ENCODE data around the gene TLE3. TPM values are rescaled to one million over a fixed set of nuclear protein-coding genes. Genes with fewer than 3 reads are reported as not detected.

TLE3 gene
- total RNA-seq, 4 donors from 2014 or later: 39.1 to 275 (median 71.6) TPM

- WGBS, 2 donors: 80 to 92% methylated on average over 11 of the region's 11 CpGs
- H3K27me3 ChIP-seq: no peaks in the 10 kb centered on the region
- no peaks in the 10 kb centered on the region for H3K4me1 ChIP-seq
- no peak overlapping the region for H3K4me3 ChIP-seq (replicated peaks in 1 of 3)
- no peak for DNase-seq
- peaks cover 90 to 99% of the 10 kb centered on the region in 2 donors for H3K36me3 ChIP-seq
- no peaks in the 10 kb centered on the region for H3K9me3 ChIP-seq
- no peak for TF ChIP-seq CTCF (IDR thresholded peaks at IDR 0.05)
- TF ChIP-seq POLR2A (IDR thresholded peaks at IDR 0.05): no peak
- intact Hi-C loops (cut with DNase I): no loop called here
- no peak overlapping the region for H3K27ac ChIP-seq
Observed at GRCh38 chr15:70053716-70054229, 43.9 kb downstream of the TLE3 start.

- Histone ChIP-seq H3K36me3 (peaks cover 84 to 93% of the 10 kb centered on the region in 2 donors), H3K4me3 (replicated peaks in 1 of 3) (no peak overlapping the region), H3K9me3 (no peaks in the 10 kb centered on the region), H3K4me1 (no peaks in the 10 kb centered on the region), H3K27ac (no peak overlapping the region), H3K27me3 (no peaks in the 10 kb centered on the region)
- WGBS, 2 donors: 82 to 93% methylated on average over 11 of the region's 15 CpGs
- intact Hi-C loops (cut with DNase I): no loop called here
- no peak for DNase-seq
- no peak for TF ChIP-seq CTCF (IDR thresholded peaks at IDR 0.05)
- TF ChIP-seq POLR2A (IDR thresholded peaks at IDR 0.05): no peak
Observed at GRCh38 chr15:70053001-70053715, 44.6 kb downstream of the TLE3 start.

- Histone ChIP-seq H3K4me1 (no peaks in the 10 kb centered on the region), H3K27me3 (no peaks in the 10 kb centered on the region), H3K36me3 (peaks cover 73 to 82% of the 10 kb centered on the region in 2 donors), H3K4me3 (replicated peaks in 1 of 3) (no peak overlapping the region), H3K27ac (no peak overlapping the region), H3K9me3 (no peaks in the 10 kb centered on the region)
- 91 to 93% methylated on average over 9 of the region's 9 CpGs for WGBS, 2 donors
- intact Hi-C loops (cut with DNase I): no loop called here
- DNase-seq: no peak
- no peak for TF ChIP-seq CTCF (IDR thresholded peaks at IDR 0.05)
- no peak for TF ChIP-seq POLR2A (IDR thresholded peaks at IDR 0.05)
Observed at GRCh38 chr15:70051948-70052633, 45.6 kb downstream of the TLE3 start.

- H3K4me3 ChIP-seq (replicated peaks in 1 of 3): no peak overlapping the region
- no peaks in the 10 kb centered on the region for H3K27me3 ChIP-seq
- no peaks in the 10 kb centered on the region for H3K4me1 ChIP-seq
- H3K36me3 ChIP-seq: peaks cover 63 to 71% of the 10 kb centered on the region in 2 donors
- DNase-seq: no peak
- 91% methylated on average over 7 of the region's 7 CpGs for WGBS, 2 donors
- H3K27ac ChIP-seq: no peak overlapping the region
- H3K9me3 ChIP-seq: no peaks in the 10 kb centered on the region
- intact Hi-C loops (cut with DNase I): no loop called here
- TF ChIP-seq CTCF (IDR thresholded peaks at IDR 0.05) (no peak), POLR2A (IDR thresholded peaks at IDR 0.05) (no peak)
Observed at GRCh38 chr15:70050970-70051369, 46.7 kb downstream of the TLE3 start.

- intact Hi-C loops (cut with DNase I): no loop called here
- no peak for DNase-seq
- TF ChIP-seq POLR2A (IDR thresholded peaks at IDR 0.05): no peak
- TF ChIP-seq CTCF (IDR thresholded peaks at IDR 0.05): no peak
- WGBS, 2 donors: 90 to 92% methylated on average over 9 of the region's 9 CpGs
- no peak overlapping the region for H3K4me3 ChIP-seq (replicated peaks in 1 of 3)
- H3K4me1 ChIP-seq: no peaks in the 10 kb centered on the region
- no peaks in the 10 kb centered on the region for H3K9me3 ChIP-seq
- no peaks in the 10 kb centered on the region for H3K27me3 ChIP-seq
- peaks cover 59 to 65% of the 10 kb centered on the region in 2 donors for H3K36me3 ChIP-seq
- H3K27ac ChIP-seq: no peak overlapping the region
Observed at GRCh38 chr15:70050441-70050840, 47.3 kb downstream of the TLE3 start.
